GM19023 (cell line): Measurements from ENCODE around the gene SAT1.

Source experiments
- ATAC-seq: cut with Tn5 transposase; IDR thresholded peaks from one replicate; pipeline ENCODE4 v1.9.1; 2021; ENCODE audit warnings: mild to moderate bottlenecking, moderate library complexity; ENCODE audit not compliant: unreplicated experiment

SAT1 gene

DNA sequence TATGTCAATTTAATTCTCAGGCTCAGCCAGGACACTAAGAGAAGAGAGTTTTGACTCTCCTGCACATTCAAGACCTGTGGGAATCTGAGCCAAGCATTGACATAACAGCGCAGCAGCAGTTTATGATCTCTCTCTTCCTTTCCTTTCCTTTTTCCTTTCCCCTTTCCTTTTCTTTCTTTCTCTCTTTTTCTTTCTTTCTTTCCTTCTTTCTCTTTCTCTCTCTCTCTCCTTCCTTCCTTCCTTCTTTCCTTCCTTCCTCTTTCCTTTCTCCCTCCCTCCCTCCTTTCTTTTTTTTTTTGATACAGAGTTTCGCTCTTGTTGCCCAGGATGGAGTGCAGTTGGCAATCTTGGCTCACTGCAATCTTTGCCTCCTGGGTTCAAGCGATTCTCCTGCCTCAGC lies 21.6 kb downstream of the SAT1 start:
- ATAC-seq: no peak

DNA sequence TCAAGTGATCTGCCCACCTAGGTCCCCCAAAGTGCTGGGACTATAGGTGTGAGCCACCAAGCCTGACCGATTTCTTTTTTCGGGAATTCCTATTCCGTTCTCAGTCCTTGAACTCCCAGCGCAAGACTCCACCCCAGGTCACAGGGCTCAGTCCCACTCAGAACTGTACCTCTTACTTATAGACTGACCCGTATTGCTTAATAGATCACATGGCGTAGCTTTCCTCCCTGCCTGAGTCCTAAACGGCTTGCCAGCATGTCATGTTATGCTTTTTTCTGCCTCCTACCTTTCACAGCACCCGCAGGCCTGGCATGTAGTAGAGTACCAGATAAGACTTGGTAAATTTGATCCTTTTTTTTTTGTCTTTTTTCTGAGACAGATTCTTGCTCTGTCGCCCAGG lies 22.4 kb downstream of the SAT1 start:
- no peak for ATAC-seq

DNA sequence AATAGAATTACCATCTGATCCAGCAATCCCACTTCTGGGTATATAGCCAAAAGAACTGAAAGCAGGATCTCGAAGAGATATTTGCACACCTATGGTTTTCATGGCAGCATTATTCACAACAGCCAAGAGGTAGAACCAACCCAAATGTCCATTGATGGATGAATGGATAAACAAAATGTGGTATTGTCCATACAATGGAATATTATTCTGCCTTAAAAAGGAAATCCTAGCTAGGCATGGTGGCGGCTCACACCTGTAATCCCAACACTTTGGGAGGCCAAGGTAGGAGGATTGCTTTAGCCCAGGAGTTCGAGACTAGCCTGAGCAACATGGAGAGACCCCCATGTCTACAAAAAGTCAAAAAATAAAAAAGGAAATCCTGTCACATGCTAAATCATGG lies 27.3 kb downstream of the SAT1 start:
- ATAC-seq: no peak

DNA sequence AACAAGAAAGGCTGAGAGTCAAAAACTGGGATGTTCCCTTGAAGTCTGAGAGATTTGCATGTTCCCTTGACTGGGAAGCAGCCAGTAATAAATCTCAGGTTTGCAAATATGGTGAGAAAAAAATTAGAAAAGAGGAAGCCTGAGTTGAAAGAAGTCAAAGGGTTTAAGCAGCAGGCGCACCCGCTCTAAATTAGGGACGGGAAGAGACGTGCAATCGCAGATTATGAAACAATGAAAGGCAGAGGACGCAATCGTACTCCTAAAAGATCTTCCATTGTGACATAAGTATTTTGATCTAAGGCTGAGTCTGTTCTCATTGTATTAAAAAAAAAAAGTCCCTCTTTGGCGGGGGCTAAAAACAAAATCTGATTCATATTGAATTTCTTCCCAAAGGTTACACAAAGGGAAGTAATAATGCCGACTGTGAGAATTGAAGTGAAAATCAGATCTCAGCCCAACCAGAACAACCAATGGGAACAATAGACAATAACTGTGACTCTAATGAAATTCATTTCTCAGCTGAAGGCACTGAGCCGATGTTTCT lies 28.2 kb downstream of the SAT1 start:
- ATAC-seq: no peak

DNA sequence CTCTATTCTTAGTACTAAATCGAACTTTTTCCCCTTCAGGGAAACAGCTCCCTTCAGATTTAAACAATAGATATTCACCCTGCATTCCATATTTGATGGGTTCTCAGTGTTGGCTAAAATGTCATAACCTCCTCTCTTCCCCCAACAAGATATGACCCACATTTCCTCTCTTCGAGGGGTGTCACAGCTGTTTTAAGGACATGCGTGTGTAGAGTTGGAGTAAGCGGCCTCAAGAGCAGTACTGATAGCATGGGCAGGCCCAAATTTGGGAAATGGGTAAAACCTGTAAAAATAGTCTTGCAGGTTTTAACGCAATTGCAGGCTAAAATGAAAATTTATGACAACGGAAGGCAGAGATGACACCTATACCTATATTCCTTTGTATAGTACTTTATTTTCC lies 28.7 kb downstream of the SAT1 start:
- no peak for ATAC-seq

DNA sequence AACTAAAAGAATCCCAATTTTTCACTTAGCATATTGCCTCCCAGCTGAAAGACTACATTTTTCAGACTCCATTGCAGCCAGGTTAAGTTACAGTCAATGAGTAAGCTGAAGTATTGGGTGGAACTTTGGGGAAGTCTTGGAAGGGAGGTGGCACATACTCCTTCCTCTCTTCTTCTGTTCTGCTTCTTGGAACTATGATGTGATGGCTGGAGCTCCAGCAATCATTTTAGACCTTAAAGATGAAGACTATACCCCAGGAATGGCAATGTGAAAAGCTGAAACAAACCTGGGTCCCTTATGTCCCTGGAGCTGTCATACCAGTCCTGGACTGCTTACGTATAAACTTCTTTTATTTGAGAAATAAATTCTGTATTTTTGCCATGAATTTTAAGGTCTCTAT lies 30.8 kb downstream of the SAT1 start:
- no peak for ATAC-seq

DNA sequence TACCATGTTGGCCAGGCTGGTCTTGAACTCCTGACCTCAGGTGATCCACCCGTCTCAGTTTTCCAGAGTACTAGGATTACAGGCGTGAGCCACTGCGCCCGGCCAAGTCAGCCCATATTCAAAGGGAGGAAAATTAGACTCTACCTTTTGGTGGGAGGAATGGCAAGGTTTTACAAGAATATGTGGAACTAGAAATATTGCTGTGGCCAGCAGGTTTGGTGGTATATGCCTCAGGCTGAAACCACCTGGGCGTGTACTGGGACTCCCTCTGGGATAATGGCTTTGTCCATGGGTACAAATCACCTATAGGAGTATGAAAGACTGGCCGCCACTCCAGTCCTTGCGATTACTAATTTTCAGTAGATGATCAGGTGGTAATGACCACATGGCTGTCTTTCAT lies 32.4 kb downstream of the SAT1 start:
- ATAC-seq: no peak

DNA sequence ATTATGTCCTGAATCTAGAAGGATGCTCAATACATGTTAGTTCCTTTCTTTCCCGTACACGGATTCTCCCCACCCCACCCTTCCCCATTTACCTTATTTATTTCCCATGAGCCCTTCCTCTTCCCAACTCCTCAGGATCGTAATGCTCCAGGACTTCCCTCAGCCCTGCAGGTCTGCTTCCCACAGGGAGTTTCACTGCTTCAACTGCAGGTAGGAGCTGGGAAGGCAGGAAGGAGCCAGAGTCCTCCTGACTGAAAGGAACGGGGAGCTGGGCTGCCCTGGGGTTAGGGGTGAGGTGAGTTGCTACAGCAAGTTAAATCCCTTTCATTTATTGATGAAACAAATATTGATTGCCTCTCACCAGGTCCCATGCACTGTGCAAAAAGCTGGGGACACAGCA lies 33.2 kb downstream of the SAT1 start:
- no peak for ATAC-seq

DNA sequence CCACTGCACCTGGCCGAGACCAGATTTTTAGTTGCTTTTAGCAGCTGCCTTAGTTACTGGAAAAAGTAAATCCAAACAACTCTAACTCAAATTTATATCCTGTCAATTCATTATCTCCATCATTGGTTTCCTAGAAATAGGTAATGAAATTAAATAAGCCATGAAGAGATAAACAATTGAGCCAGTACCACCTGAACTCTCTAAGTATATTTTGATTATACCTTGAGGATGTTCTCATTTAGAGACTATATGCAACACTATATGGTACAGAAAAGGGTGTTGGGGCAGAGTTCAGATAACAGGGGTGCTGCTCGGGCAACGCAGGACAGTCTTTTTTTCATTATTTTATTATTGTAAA lies 35.0 kb downstream of the SAT1 start:
- ATAC-seq: no peak

DNA sequence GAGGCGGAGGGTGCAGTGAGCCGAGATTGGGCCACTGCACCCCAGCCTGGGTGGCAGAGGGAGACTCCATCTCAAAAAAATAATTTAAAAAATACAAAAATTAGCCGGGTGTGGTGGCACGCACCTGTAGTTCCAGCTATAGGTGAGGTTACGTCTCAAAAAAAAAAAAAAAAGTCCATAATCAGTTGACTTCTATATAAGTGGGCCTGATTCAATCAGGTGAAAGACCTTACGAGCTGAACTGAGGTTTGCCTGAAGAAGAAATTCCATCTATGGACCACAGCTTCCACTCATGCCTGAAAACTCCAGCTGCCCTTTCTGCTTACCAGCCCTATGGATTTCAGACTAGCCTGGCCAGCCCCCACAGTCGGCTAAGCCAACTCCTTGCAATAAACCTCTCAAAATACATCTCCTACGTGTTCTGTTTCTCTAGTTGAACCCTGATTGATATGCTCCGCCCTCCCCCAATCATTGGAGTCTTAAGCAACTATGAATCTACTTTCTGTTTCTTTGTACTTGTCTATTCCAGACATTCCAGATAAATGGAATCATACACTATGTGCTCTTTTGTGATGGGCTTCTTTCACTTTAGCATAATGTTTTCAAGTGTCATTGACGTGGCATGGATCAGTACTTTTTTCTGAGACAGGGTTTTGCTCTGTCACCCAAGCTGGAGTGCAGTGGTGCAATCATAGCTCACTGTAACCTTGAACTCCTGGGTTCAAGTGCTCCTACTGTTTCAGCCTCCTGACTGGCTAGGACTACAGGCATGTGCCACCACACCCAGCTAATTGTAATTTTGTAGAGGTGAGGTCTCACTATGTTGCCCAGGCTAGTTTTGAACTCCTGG lies 36.6 kb downstream of the SAT1 start:
- no peak for ATAC-seq

DNA sequence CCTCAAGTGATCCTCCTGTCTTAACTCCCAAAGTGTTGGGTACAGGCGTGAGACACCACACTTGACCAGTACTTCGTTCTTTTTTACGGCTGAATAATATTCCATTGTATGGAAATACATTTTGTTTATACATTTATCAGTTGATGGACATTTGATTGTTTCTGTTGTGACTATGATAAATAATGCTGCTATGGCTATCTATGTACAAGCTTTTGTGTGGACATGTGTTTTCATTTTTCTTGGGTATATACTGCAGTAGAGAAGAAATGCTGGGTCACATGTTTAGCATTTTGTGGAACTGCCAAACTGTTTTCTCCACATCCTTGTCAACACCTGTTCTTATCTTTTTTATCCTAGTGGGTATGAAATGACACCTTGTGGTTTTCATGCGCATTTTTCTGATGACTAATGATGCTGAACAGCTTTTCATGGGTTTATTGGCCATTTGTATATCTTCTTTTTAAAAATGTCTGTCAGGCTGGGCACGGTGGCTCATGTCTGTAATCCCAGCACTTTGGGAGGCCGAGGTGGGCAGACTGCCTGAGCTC lies 37.3 kb downstream of the SAT1 start:
- no peak for ATAC-seq

DNA sequence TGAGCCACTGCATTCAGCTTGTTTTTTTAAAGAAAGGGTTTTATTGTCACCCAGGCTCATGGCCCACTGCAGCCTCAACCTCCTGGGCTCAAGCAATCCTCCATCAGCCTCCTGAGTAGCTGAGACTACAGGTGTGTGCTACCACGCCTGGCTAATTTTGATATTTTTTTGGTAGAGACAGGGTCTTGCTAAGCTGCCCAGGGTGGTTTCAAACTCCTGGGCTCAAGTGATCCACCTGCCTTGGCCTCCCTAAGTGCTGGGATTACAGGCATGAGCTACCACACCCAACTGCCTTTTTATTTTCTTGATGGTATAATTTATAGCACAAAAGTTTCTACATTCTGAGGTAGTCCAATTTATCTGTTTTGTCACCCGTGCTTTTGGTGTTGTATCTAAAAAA lies 38.9 kb downstream of the SAT1 start:
- no peak for ATAC-seq

DNA sequence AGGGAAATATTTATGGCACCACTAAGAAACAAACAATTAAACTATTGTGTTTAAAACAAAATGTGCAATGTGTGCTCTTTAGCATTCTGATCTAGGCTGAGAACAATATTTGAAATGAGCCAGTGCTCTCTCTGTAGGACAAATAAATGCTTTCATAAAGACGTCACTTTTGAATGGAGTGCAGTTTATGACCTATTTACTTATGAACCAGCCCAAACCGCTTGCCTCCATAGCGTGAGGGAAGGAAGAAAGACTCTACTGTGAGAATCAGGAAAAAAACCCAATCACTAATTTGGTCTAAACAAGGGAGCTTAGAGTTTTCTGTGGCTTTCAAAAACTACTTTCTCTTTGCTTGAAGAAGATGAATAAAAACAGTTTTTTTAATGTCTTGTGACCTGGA lies 39.4 kb downstream of the SAT1 start:
- ATAC-seq: no peak

DNA sequence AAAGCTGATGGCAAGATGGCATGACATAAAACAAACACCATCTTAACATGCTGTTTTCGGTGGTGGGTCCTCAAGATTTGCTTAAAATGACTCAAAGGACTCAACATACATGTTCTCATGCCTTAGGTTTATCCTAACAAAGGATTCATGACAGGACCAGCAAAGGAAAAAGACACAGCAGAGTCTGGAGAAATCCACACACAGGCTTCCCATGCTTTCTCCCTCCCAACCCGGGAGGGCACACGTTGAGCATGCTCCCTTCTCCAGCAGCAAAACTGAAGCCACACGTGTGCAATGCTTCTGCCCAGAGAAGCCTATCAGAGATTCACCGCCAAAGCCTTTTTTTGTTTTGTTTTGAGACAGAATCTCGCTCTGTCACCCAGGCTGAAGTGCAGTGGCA lies 39.9 kb downstream of the SAT1 start:
- ATAC-seq: no peak

DNA sequence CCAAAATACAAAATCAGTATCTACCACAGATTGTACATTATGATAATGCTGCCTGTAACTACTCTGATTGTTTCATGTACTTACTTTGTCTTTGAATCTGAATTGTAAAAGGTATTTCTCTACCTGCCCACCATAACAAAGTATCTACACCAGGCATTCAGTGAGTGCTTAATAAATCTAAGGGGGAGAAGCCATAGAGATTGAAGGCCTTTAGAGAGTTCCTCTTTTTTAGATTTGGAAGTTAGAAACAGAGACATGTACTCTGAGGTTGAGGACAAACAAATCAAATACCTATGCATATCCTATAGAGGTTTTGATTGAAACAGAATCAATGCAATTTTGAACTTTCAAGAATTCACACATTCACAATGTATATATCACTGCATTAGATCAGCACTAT lies 42.7 kb downstream of the SAT1 start:
- no peak for ATAC-seq

DNA sequence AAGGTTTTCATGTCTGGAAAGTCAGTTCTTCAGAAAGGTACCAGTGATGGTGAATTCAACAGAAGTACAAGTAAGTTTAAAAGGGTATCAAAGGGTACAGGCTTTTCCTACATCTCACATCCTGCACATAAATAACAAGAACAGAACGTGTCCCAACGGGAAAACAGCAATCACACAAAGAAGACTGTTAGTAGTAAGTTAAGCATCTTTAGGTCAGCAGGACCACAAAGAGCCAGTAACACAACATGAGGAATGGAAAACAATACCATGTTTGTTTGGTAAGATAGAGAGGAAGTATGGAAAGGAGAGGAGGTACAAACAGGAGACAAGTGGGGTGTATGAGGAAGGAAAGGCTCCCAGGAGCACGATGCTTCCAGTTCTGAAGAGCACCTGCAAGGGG lies 43.2 kb downstream of the SAT1 start:
- no peak for ATAC-seq

DNA sequence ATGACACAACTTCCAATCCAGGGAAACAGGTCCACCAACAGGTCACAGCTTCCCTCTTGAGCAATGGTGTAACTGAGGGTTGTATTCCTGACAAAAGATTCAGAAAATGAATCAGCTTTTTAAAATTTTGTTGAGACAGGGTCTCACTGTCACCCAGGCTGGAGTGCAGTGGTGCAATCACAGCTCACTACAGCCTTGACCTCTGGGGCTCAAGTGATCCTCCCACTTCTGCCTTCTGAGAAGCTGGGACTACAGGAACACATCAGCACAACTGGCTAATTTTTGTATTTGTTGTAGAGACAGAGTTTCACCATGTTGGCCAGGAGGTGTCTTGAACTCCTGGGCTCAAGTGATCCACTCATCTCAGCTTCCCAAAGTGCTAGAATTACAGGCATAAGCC lies 43.7 kb downstream of the SAT1 start:
- ATAC-seq: no peak

DNA sequence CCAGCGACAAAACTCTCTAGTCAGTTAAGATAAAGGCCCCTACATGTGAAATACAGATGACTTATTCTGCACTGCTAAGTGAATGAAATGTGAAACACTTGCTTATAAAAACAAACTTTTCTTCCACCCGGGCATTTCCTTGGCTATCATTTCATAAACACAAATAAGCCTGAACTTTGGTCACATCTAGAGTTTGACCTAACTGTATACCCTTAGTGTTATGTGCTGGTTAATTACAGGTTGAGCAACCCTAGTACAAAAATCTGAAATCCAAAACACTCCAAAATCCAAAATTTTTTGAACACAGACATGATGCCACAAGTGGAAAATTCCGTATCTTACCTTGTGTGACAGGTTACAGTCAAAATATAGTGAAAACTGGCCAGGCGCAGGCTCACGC lies 45.9 kb downstream of the SAT1 start:
- no peak for ATAC-seq

DNA sequence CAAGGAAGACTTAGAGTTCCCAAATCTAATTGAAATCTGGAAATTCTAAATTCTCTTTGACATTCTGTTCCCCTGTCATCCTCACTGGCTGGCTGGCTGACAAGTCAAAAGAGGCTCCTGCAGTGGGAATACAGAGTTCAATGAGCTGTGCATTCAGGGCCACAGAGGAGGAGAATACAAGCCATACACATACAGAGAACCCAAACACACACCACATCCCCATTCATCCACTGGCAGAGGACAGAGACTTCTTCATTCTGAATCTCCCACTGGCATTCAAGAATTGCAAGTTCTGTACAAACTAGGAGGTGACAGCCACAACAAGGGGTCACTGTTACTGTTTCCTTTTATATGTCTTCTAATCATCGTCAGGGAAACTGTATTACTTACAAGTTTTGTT lies 49.7 kb downstream of the SAT1 start:
- no peak for ATAC-seq
